ENCODE measurements around the gene KRTAP10-6. TPM values are rescaled to one million over a fixed set of nuclear protein-coding genes. Genes with fewer than 3 reads are reported as not detected.

The KRTAP10-6 gene
- total RNA-seq, 4 donors from 2014 or later = not detected

- Histone ChIP-seq H3K27ac (no peak overlapping the region), H3K4me1 (no peaks in the 10 kb centered on the region), H3K27me3 (no peaks in the 10 kb centered on the region), H3K9me3 (no peaks in the 10 kb centered on the region), H3K36me3 (no peaks in the 10 kb centered on the region), H3K4me3 (replicated peaks in 1 of 3) (no peak overlapping the region)
- DNase-seq = no peak
- TF ChIP-seq, protein P1, sequence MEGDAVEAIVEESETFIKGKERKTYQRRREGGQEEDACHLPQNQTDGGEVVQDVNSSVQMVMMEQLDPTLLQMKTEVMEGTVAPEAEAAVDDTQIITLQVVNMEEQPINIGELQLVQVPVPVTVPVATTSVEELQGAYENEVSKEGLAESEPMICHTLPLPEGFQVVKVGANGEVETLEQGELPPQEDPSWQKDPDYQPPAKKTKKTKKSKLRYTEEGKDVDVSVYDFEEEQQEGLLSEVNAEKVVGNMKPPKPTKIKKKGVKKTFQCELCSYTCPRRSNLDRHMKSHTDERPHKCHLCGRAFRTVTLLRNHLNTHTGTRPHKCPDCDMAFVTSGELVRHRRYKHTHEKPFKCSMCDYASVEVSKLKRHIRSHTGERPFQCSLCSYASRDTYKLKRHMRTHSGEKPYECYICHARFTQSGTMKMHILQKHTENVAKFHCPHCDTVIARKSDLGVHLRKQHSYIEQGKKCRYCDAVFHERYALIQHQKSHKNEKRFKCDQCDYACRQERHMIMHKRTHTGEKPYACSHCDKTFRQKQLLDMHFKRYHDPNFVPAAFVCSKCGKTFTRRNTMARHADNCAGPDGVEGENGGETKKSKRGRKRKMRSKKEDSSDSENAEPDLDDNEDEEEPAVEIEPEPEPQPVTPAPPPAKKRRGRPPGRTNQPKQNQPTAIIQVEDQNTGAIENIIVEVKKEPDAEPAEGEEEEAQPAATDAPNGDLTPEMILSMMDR (IDR thresholded peaks at IDR 0.05) = no peak
- no peak for TF ChIP-seq POLR2A (IDR thresholded peaks at IDR 0.05)
- 54 to 69% methylated on average over 13 of the region's 13 CpGs for WGBS, 2 donors
- intact Hi-C loops (cut with DNase I) = no loop called here
Measured at GRCh38 chr21:44548381-44548780, 43.9 kb downstream of the KRTAP10-6 start.

- no peaks in the 10 kb centered on the region for H3K27me3 ChIP-seq
- H3K4me1 ChIP-seq = no peaks in the 10 kb centered on the region
- H3K9me3 ChIP-seq = no peaks in the 10 kb centered on the region
- no peak overlapping the region for H3K4me3 ChIP-seq (replicated peaks in 1 of 3)
- no peak for DNase-seq
- intact Hi-C loops (cut with DNase I) = no loop called here
- 73 to 74% methylated on average over 5 of the region's 5 CpGs for WGBS, 2 donors
- H3K27ac ChIP-seq = no peak overlapping the region
- H3K36me3 ChIP-seq = no peaks in the 10 kb centered on the region
- TF ChIP-seq, protein P1 (IDR thresholded peaks at IDR 0.05) = no peak
- no peak for TF ChIP-seq POLR2A (IDR thresholded peaks at IDR 0.05)
Measured at GRCh38 chr21:44547656-44548331, 44.5 kb downstream of the KRTAP10-6 start.

GRCh38 chr21:44544566-44544965 lies 47.7 kb downstream of the KRTAP10-6 start:
- TF ChIP-seq POLR2A (IDR thresholded peaks at IDR 0.05) = no peak
- TF ChIP-seq, protein P1 (IDR thresholded peaks at IDR 0.05) = no peak
- H3K9me3 ChIP-seq = no peaks in the 10 kb centered on the region
- H3K36me3 ChIP-seq = no peaks in the 10 kb centered on the region
- H3K27me3 ChIP-seq = no peaks in the 10 kb centered on the region
- WGBS, 2 donors = 75 to 85% methylated on average over 3 of the region's 3 CpGs
- DNase-seq = no peak
- no peaks in the 10 kb centered on the region for H3K4me1 ChIP-seq
- H3K27ac ChIP-seq = no peak overlapping the region
- intact Hi-C loops (cut with DNase I) = no loop called here
- H3K4me3 ChIP-seq (replicated peaks in 1 of 3) = no peak overlapping the region

GRCh38 chr21:44542716-44543115 lies 49.6 kb downstream of the KRTAP10-6 start:
- H3K9me3 ChIP-seq = no peaks in the 10 kb centered on the region

More at GRCh38 chr21:44542716-44543115, 49.6 kb downstream of the KRTAP10-6 start:
- Histone ChIP-seq H3K27me3 (no peaks in the 10 kb centered on the region), H3K4me1 (no peaks in the 10 kb centered on the region), H3K4me3 (replicated peaks in 1 of 3) (no peak overlapping the region), H3K27ac (no peak overlapping the region), H3K36me3 (no peaks in the 10 kb centered on the region)
- intact Hi-C loops (cut with DNase I) = no loop called here
- WGBS, 2 donors = 81 to 92% methylated on average over 1 of the region's 1 CpG
- no peak for DNase-seq
- no peak for TF ChIP-seq POLR2A (IDR thresholded peaks at IDR 0.05)

Other genes with a start within 250 kb of the KRTAP10-6 start
- 1 to 10 TPM in 1 of 4 donors, under 1 TPM in 3; 0.67 to 2.6 (median 0.88) TPM for gene TRPM2, start 238.9 kb downstream of the KRTAP10-6 start, total RNA-seq
- gene LRRC3, start 137.0 kb downstream of the KRTAP10-6 start, total RNA-seq = under 1 TPM; 0.78 to 0.92 (median 0.85) TPM
- not detected for gene KRTAP10-1, start 52.3 kb downstream of the KRTAP10-6 start, total RNA-seq
- gene KRTAP10-2, start 41.0 kb downstream of the KRTAP10-6 start, total RNA-seq = not detected
- gene KRTAP10-3, start 33.7 kb downstream of the KRTAP10-6 start, total RNA-seq = not detected
- gene KRTAP10-4, start 18.8 kb downstream of the KRTAP10-6 start, total RNA-seq = not detected
- gene KRTAP10-5, start 11.9 kb downstream of the KRTAP10-6 start, total RNA-seq = under 1 TPM in 1 of 4 donors, not detected in 3; 0.78 TPM
- not detected for gene KRTAP10-7, start 8.1 kb upstream of the KRTAP10-6 start, total RNA-seq
- gene KRTAP10-8, start 19.6 kb upstream of the KRTAP10-6 start, total RNA-seq = not detected
- gene KRTAP10-9, start 34.6 kb upstream of the KRTAP10-6 start, total RNA-seq = not detected
- gene KRTAP10-10, start 44.9 kb upstream of the KRTAP10-6 start, total RNA-seq = not detected
- not detected for gene KRTAP10-11, start 53.9 kb upstream of the KRTAP10-6 start, total RNA-seq
- not detected for gene KRTAP12-4, start 62.2 kb upstream of the KRTAP10-6 start, total RNA-seq
- not detected for gene KRTAP12-3, start 65.4 kb upstream of the KRTAP10-6 start, total RNA-seq
- under 1 TPM in 1 of 4 donors, not detected in 3; 0.89 TPM for gene KRTAP12-2, start 74.4 kb upstream of the KRTAP10-6 start, total RNA-seq
- gene KRTAP12-1, start 89.7 kb upstream of the KRTAP10-6 start, total RNA-seq = under 1 TPM in 1 of 4 donors, not detected in 3; 0.78 TPM
- gene KRTAP10-12, start 104.7 kb upstream of the KRTAP10-6 start, total RNA-seq = not detected
- 1 to 10 TPM in 2 of 4 donors, under 1 TPM in 2; 0.21 to 1.3 (median 0.69) TPM for gene TSPEAR, start 119.1 kb upstream of the KRTAP10-6 start, total RNA-seq
- gene UBE2G2, start 209.3 kb upstream of the KRTAP10-6 start, total RNA-seq = 100 to 1,000 TPM in 1 of 4 donors, 10 to 100 TPM in 3; 90.4 to 127 (median 95.3) TPM
- gene SUMO3, start 225.6 kb upstream of the KRTAP10-6 start, total RNA-seq = 100 to 1,000 TPM in 1 of 4 donors, 10 to 100 TPM in 3; 65.7 to 127 (median 87.8) TPM